8988T (cell line): Measurements from ENCODE around the gene SPPL2C.

Experiments used
- DNase-seq: peaks from one replicate; pipeline ENCODE4 v3.0.0; 2011

SPPL2C gene

GRCh38 chr17:45833920-45834319 is 10.8 kb upstream of the SPPL2C start:
- no peak for DNase-seq

DNA sequence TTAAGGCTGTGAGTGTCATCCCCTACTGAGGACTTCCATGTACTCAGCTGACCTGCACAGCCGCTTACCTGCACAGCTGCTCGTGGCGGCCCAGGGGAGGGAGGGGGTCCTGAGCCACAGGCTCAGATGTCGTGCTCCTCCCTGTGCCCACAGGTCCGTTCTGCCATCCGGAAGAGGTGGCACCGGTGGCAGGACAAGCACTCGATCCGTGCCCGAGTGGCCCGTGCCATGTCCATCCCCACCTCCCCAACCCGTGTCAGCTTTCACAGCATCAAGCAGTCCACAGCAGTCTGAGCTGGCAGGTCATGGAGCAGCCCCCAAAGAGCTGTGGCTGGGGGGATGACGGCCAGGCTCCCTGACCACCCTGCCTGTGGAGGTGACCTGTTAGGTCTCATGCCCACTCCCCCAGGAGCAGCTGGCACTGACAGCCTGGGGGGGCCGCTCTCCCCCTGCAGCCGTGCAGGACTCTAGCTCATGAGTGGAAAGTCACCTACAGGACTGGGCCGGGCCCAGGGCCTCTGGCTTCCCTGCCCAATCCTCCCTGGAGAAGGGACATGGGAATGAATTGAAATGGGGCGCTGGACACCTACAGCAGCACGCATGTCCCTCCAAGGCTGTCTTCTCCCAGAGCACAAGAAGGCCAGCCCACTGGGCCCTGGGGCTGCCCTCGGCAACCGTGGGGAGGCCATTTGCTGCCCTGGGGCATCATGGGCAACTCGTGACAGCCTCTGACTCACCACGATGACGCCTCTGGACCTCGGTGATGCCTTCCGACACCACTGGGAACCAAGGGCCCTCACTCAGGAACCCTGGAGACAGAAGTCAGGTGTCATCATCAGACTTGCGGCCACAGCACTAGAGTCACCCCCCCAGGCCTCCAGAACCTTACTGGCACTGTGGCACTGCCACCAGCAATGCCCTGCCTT is 9.9 kb upstream of the SPPL2C start:
- no peak for DNase-seq

GRCh38 chr17:45835481-45835880 is 9.2 kb upstream of the SPPL2C start:
- DNase-seq, result no peak

GRCh38 chr17:45836047-45837044 is 8.3 kb upstream of the SPPL2C start:
- DNase-seq, result no peak

- no peak for DNase-seq
Measured at GRCh38 chr17:45837187-45837586, 7.5 kb upstream of the SPPL2C start.

- no peak for DNase-seq
Measured at GRCh38 chr17:45837603-45838002, 7.1 kb upstream of the SPPL2C start.

GRCh38 chr17:45838751-45839295 is 5.9 kb upstream of the SPPL2C start:
- no peak for DNase-seq

GRCh38 chr17:45839442-45839841 is 5.2 kb upstream of the SPPL2C start:
- DNase-seq, result no peak

DNA sequence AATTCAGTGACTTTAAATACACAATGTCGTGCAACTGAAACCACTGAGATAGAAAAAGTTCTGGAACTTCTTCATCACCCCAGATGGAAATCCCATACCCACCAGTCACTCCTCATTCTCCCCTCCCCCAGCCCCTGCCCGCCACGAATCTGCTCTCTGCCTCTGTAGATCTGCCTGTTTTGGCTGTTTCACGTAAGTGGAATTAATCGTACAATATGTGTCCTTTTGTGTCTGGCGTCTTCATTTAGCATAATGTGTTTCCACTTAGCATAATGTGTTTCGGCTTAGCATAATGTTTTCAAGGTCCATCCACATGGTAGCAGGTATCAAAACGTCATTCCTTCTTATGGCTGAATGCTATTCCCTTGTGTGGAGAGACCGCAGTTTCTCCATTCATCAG is 3.5 kb upstream of the SPPL2C start:
- no peak for DNase-seq

DNA sequence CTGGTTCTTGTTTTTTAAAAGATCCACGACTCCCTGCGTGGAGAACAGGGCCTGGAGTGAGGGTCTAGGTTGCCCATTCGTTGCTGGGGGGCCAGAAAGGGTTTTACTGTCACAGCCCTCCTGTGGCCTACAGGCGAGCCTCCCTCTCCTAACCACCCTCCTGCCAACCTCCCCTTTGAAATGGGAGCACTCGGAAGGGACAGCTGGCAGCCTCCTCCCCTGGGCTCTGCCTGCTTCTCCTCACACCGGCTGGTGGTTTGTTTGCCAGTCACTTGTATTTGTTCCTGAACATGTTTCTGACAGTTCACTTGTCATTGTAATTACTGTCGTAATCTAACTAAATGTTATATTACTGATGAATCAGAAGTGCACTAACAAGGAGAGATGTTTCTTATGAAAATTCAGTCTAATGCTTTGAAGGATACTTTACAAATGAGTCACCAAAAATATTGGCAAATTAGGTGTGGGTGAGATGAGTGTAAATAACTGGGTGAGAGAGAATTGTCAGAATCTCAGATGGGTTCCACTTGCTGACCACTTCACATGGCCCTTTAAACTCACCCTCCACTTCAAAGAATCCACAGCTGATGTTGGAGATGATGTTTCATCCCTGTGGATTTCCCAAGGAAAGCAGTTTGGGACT is 2.7 kb upstream of the SPPL2C start:
- DNase-seq, result no peak

DNA sequence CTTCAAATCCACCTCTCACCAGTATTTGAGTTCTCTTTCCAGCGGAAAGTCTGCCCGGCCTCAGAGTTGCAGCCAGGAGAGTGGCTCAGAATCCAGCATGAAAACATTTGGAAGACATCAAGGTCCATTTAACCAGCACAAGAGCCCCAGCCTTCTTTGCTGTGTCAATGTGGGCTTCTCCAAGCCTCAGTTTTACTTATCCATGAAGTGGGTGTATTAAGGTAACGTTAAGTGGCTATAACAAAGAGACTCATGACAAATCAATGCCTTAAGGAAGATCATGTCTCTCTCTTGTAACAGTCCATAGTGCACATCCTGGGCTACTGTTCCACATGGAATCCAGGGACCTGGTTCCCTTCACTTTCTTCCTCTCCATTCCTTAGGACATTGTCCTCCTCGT is 959 bp upstream of the SPPL2C start:
- no peak for DNase-seq

- DNase-seq, result no peak
Measured at GRCh38 chr17:45845376-45846185, 900 bp downstream of the SPPL2C start.

- DNase-seq, result no peak
Measured at GRCh38 chr17:45846223-45846622, 1.5 kb downstream of the SPPL2C start.

GRCh38 chr17:45846646-45847045 is 2.0 kb downstream of the SPPL2C start:
- DNase-seq, result no peak

- DNase-seq, result no peak
Measured at GRCh38 chr17:45847101-45847500, 2.4 kb downstream of the SPPL2C start.

- no peak for DNase-seq
Measured at GRCh38 chr17:45847747-45848146, 3.1 kb downstream of the SPPL2C start.

- no peak for DNase-seq
Measured at GRCh38 chr17:45848405-45848804, 3.7 kb downstream of the SPPL2C start.

DNA sequence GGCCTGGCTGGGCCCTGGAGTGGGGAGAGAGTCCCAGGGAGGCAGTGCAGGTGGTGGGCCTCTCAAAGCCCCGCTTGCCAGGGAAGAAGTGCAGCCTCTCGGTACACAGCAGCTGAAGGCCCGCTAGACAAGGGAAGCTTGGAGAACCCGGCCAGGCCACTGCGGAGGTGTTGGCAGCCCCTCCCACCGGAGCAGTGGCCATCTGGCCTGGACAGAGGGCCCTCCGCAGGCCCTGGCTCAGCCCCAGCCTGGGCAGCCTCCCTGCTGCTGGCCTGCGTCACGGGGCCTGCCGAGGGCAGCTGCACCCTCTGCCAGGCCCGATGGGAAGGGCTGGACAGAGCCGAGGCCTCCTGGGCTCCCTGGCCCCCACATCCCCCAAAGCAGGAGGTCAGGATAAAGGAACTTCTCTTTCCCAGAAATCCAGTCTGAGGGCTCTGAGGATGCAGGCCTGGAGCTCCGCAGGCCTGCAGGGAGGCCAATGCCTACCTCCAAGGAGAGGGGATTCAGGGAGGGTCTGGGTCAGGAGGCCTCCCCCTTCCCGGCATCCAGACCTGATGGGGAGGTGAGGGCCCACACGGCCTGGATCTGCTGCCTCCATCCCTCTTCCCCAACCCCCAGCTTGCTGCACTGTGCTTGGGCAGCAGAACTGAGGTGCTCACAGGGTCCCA is 4.3 kb downstream of the SPPL2C start:
- DNase-seq, result no peak

- DNase-seq, result no peak
Measured at GRCh38 chr17:45849536-45849990, 4.9 kb downstream of the SPPL2C start.

DNA sequence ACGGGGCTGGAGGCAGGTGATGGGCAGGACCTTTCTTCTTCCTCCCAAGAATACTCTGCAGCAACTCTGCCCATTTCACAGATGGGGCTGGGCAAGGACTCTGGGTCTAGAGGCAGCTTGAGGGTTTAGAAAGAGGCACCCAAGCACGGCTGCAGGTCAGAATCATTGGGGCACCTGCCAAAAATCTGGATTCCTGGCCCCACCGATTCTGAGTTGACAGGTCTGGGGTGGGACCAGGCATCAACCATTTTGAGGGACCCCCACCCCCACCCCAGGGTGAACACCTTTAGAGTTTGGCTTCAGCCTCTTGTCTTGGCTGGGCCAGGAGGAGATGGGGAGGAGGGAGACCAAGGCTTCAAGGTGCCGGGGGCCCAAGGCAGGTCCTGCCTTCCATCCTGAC is 5.3 kb downstream of the SPPL2C start:
- DNase-seq, result no peak

DNA sequence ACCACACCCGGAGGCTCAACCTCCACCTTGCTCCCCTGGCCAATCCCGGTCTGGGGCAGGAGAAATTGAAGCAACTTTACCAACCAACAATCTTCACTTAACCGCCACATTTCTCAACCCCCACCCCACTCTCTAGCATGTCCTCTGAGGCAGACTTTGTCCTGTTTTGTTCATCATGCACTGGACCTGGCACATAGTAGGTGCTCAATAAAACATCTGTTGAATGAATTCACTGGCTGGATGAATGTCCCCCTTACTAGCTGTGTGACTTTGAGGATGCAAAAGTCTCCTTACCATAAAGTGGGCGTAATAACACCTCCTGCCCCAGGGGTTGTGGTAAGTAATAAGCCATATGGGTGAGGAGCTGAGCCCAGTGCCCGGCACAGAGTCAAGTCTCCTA is 5.8 kb downstream of the SPPL2C start:
- DNase-seq, result no peak
